Endothelial cell of umbilical vein (primary cell): Measurements from ENCODE around the gene IPP. TPM values are rescaled to one million over a fixed set of nuclear protein-coding genes. Genes with fewer than 3 reads are reported as not detected.

Experiments
- BruUV-seq: library from RNA; stranded (reverse); fragments of 400-500 nt; replicated peaks from 2 replicates; lab custom pipeline; 2021; lab: Mats Ljungman, UMichigan
- CTCF ChIA-PET: fragments of 300-600, 350-600 bp; sonication (Branson Sonifier 250); formaldehyde crosslinking; loops from one replicate; lab custom pipeline; 2021; ENCODE audit warnings: antibody characterized with exemption, inconsistent platforms; lab: Charles Lee
- POLR2A ChIA-PET: fragments of 300-600, 350-600 bp; sonication (Branson Sonifier 250); formaldehyde crosslinking; loops from one replicate; lab custom pipeline; 2021; ENCODE audit warnings: antibody characterized with exemption, inconsistent platforms; lab: Charles Lee
- DNase-seq: peaks from one replicate; pipeline ENCODE4 v3.0.0-alpha.2; 2011; ENCODE audit warnings: low read depth, low spot score
- FAIRE-seq: peaks from 2 replicates; lab custom pipeline; 2011; peaks lifted over from hg19 to GRCh38; lab: Jason Lieb, UNC
- H2AFZ ChIP-seq: 2 replicates; pipeline ENCODE4 v1.6.0; 2012; ENCODE audit warnings: low read depth, low read length, control low read depth, inconsistent platforms
- H3K27ac ChIP-seq: 2 replicates; pipeline ENCODE4 v1.5.1; 2011; ENCODE audit warnings: low read depth, mild to moderate bottlenecking, control low read depth, low read length, moderate library complexity; ENCODE audit not compliant: insufficient read depth
- H3K27me3 ChIP-seq, 2 experiments: 2 replicates each; pipeline versions ENCODE4 v1.6.0 to v1.6.1; 2011; ENCODE audit warnings: low read length in 2 of 2, mixed read lengths in 1 of 2; ENCODE audit not compliant: control insufficient read depth in 2 of 2, insufficient read depth in 2 of 2
- H3K36me3 ChIP-seq, 2 experiments: 2 replicates in 1 of 2; 3 replicates in 1 of 2; pipeline ENCODE4 v1.5.1; 2011; ENCODE audit warnings: low read length in 2 of 2, mild to moderate bottlenecking in 1 of 2, moderate library complexity in 1 of 2; ENCODE audit not compliant: control insufficient read depth in 2 of 2, insufficient read depth in 2 of 2; ENCODE audit errors: extremely low read depth in 1 of 2
- H3K4me1 ChIP-seq: 3 replicates; pipeline ENCODE4 v1.5.1; 2011; ENCODE audit warnings: mild to moderate bottlenecking, low read length; ENCODE audit not compliant: control insufficient read depth, insufficient read depth; ENCODE audit errors: extremely low read depth
- H3K4me2 ChIP-seq: 2 replicates; pipeline ENCODE4 v1.6.1; 2011; ENCODE audit warnings: low read length, control low read depth, mixed read lengths; ENCODE audit not compliant: insufficient read depth
- H3K4me3 ChIP-seq, 3 experiments: fragments of 200-600 bp in 1 of 3; sonication (generic), shearing (Covaris generic) in 1 of 3; replicated peaks in 1 of 3; 2 replicates each; pipeline ENCODE4 v1.5.1; 2011 to 2016; ENCODE audit warnings: control low read depth in 3 of 3, low read length in 3 of 3, mild to moderate bottlenecking in 2 of 3, inconsistent platforms in 1 of 3, low read depth in 1 of 3, moderate library complexity in 1 of 3; ENCODE audit not compliant: insufficient read depth in 1 of 3
- H3K79me2 ChIP-seq: 2 replicates; pipeline ENCODE4 v1.6.0; 2012; ENCODE audit warnings: low read length, inconsistent platforms; ENCODE audit not compliant: control insufficient read depth, insufficient read depth
- H3K9ac ChIP-seq: replicated peaks from 2 replicates; pipeline ENCODE3; 2011; ENCODE audit warnings: low read length, control low read depth; ENCODE audit not compliant: insufficient read depth; ENCODE audit errors: extremely low read depth
- H3K9me1 ChIP-seq: replicated peaks from 3 replicates; pipeline ENCODE4 v1.6.0; 2011; ENCODE audit warnings: mild to moderate bottlenecking, low read length; ENCODE audit not compliant: control insufficient read depth, insufficient read depth; ENCODE audit errors: extremely low read depth
- H3K9me3 ChIP-seq: replicated peaks from 2 replicates; pipeline ENCODE4 v1.5.1; 2012; ENCODE audit warnings: low read length, inconsistent platforms; ENCODE audit not compliant: control insufficient read depth, insufficient read depth
- H4K20me1 ChIP-seq: replicated peaks from 2 replicates; pipeline ENCODE3; 2011; ENCODE audit warnings: mild to moderate bottlenecking, low read length; ENCODE audit not compliant: control insufficient read depth, insufficient read depth; ENCODE audit errors: extremely low read depth
- EZH2 ChIP-seq: IDR thresholded peaks from 2 replicates; pipeline ENCODE4 v1.6.1; 2012; ENCODE audit warnings: borderline replicate concordance, low read depth, mild to moderate bottlenecking, moderate library complexity, low read length, inconsistent platforms; ENCODE audit not compliant: severe bottlenecking
- FOS ChIP-seq: IDR thresholded peaks from 2 replicates; pipeline ENCODE4 v1.6.1; 2011; ENCODE audit warnings: mild to moderate bottlenecking, low read length, moderate library complexity, borderline replicate concordance; ENCODE audit not compliant: insufficient read depth
- GATA2 ChIP-seq: IDR thresholded peaks from 2 replicates; pipeline ENCODE4 v1.7.0; 2011; ENCODE audit warnings: low read depth, mild to moderate bottlenecking, moderate library complexity, mixed read lengths, low read length; ENCODE audit not compliant: insufficient read length, insufficient read depth
- JUN ChIP-seq: IDR thresholded peaks from 2 replicates; pipeline ENCODE4 v1.6.1; 2011; ENCODE audit warnings: borderline replicate concordance, low read depth; ENCODE audit not compliant: insufficient read length, insufficient read depth
- MYC ChIP-seq: IDR thresholded peaks from one replicate; pipeline ENCODE4 v1.6.1; 2011; ENCODE audit warnings: mild to moderate bottlenecking, low read depth, low read length
- POLR2A ChIP-seq: IDR thresholded peaks from 2 replicates; pipeline ENCODE4 v1.6.1; 2012; ENCODE audit warnings: low read depth, mild to moderate bottlenecking, control low read depth, low read length
- POLR2AphosphoS5 ChIP-seq: IDR thresholded peaks from 2 replicates; pipeline ENCODE4 v1.6.1; 2012; ENCODE audit warnings: low read depth, mild to moderate bottlenecking, control low read depth, low read length, moderate library complexity; ENCODE audit not compliant: insufficient read depth
- dilution Hi-C: fragments of 300-500 bp; cut with MboI; formaldehyde crosslinking; loops from one replicate; pipeline ENCODE4 v1.15.0; 2019; ENCODE audit warnings: low sequenced_read_pairs; ENCODE audit not compliant: extremely low pct_ligation_motif_present
- intact Hi-C: fragments of 100-400 bp; cut with micrococcal nuclease; formaldehyde crosslinking; loops from one replicate; pipeline ENCODE4 v1.10.0; 2022
- polyA plus RNA-seq, 4 experiments: library from polyadenylated mRNA; depleted of rRNA in 3 of 4; stranded (reverse) in 3 of 4; unstranded in 1 of 4; fragments of >200 nt; gene quantifications; 2 replicates each; pipeline versions ENCODE4 v1.2.1 to v1.2.3, GENCODE V29; 2011 to 2012; ENCODE audit warnings: missing spikeins in 1 of 4
- total RNA-seq: library from RNA; stranded (reverse); gene quantifications from 2 replicates; pipeline ENCODE4 v1.2.3, GENCODE V29; 2021
- TF ChIP-seq, protein P1 (sequence below), 2 donors: IDR thresholded peaks; 1 replicate in 1 of 2; 2 replicates in 1 of 2; pipeline ENCODE4 v1.5.1; 2011; ENCODE audit warnings: low read length in 2 of 2, mild to moderate bottlenecking in 2 of 2, moderate library complexity in 2 of 2, control low read depth in 1 of 2, inconsistent platforms in 1 of 2, low read depth in 1 of 2; ENCODE audit not compliant: insufficient read depth in 1 of 2; ENCODE audit errors: extremely low read depth in 1 of 2
- TF ChIP-seq, protein P2 (sequence below): IDR thresholded peaks from 2 replicates; pipeline ENCODE4 v1.6.1; 2011; ENCODE audit not compliant: insufficient read depth, insufficient read length

Gene IPP
- total and polyA plus RNA-seq, 2 donors (not counting 3 experiments of a cell fraction or from before 2014, with no cell fraction given): 2.1 to 6.3 TPM

DNA sequence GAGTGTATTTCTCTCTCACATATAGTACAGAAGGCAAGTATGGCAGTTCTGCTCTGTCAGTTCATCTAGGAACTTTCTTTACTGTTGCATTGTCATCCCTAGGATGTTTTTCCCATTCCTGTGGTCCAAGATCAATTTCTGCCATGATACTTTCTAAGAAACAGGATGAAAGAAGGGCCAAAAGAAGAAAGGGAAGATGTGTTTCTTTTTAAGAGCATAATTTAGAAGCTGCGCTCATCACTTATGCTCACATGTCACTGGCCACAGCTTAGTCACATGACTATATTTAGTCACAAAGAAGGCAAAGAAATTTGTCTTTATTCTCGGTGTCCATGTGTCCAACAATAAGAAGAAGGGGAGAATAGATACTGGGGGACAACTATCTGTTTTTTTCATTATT is 45.9 kb upstream of the IPP start:
- DNase-seq: no peak
- no peak overlapping the region for H3K9ac ChIP-seq
- no peaks in the 10 kb centered on the region for H3K4me1 ChIP-seq
- intact Hi-C loops (no loop called here), dilution Hi-C loops (no loop called here)
- no peaks in the 10 kb centered on the region for H4K20me1 ChIP-seq
- no peak overlapping the region for H2AFZ ChIP-seq
- no peak overlapping the region for H3K4me2 ChIP-seq
- POLR2A ChIA-PET: no interaction called here
- CTCF ChIA-PET: interaction anchor here (0.7 to 1.2 kb wide), 2 partner anchors 28 to 42 kb away, joined by 3 read pairs; no protein-coding TSS in a partner anchor
- no peaks in the 10 kb centered on the region for H3K9me1 ChIP-seq
- no peaks in the 10 kb centered on the region for H3K79me2 ChIP-seq
- H3K9me3 ChIP-seq: no peaks in the 10 kb centered on the region
- H3K36me3 ChIP-seq: no peaks in the 10 kb centered on the region
- no peak overlapping the region for H3K4me3 ChIP-seq
- H3K27me3 ChIP-seq: no peaks in the 10 kb centered on the region
- TF ChIP-seq, protein P1, sequence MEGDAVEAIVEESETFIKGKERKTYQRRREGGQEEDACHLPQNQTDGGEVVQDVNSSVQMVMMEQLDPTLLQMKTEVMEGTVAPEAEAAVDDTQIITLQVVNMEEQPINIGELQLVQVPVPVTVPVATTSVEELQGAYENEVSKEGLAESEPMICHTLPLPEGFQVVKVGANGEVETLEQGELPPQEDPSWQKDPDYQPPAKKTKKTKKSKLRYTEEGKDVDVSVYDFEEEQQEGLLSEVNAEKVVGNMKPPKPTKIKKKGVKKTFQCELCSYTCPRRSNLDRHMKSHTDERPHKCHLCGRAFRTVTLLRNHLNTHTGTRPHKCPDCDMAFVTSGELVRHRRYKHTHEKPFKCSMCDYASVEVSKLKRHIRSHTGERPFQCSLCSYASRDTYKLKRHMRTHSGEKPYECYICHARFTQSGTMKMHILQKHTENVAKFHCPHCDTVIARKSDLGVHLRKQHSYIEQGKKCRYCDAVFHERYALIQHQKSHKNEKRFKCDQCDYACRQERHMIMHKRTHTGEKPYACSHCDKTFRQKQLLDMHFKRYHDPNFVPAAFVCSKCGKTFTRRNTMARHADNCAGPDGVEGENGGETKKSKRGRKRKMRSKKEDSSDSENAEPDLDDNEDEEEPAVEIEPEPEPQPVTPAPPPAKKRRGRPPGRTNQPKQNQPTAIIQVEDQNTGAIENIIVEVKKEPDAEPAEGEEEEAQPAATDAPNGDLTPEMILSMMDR (IDR thresholded peaks at IDR 0.05; ENCODE audit: extremely low read depth in 1 of 2, insufficient read depth in 1 of 2, low read depth in 1 of 2, low read length in 2 of 2): no peak
- TF ChIP-seq GATA2 (no peak), POLR2A (no peak), EZH2 (no peak), MYC (no peak), FOS (no peak), POLR2AphosphoS5 (no peak), JUN (no peak)
- TF ChIP-seq, protein P2, sequence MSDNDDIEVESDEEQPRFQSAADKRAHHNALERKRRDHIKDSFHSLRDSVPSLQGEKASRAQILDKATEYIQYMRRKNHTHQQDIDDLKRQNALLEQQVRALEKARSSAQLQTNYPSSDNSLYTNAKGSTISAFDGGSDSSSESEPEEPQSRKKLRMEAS: no peak
- no TSS peak for BruUV-seq
- H3K27ac ChIP-seq: no peak overlapping the region
- no peak for FAIRE-seq
